Measurements from ENCODE around the gene TXNDC8.

TXNDC8 gene

GRCh38 chr9:110255463-110256379 lies 81.9 kb downstream of the TXNDC8 start:
- Histone ChIP-seq H3K9ac (ENCODE audit: low read depth, low read length) (peak overlapping the region; percentile 95), H3K4me1 (ENCODE audit: insufficient read depth, low read length) (peaks cover 25% of the 10 kb centered on the region; the same call in 1 of the 2 replicates), H3K27me3 (ENCODE audit: insufficient read depth, low read length) (no peaks in the 10 kb centered on the region), H3K9me3 (ENCODE audit: insufficient read depth, low read depth, low read length) (no peaks in the 10 kb centered on the region), H3K27ac (ENCODE audit: low read depth, low read length) (peak overlapping the region; percentile 78), H3K36me3 (ENCODE audit: insufficient read depth, low read length) (peaks cover 5% of the 10 kb centered on the region), H3K4me3 (ENCODE audit: low read length) (peak overlapping the region; percentile 85)
- WGBS: under 1% methylated on average over 81 of the region's 81 CpGs

GRCh38 chr9:110255034-110255462 lies 82.6 kb downstream of the TXNDC8 start:
- Histone ChIP-seq H3K9ac (ENCODE audit: low read depth, low read length) (peak overlapping the region; percentile 95), H3K4me1 (ENCODE audit: insufficient read depth, low read length) (peaks cover 25% of the 10 kb centered on the region; the same call in 1 of the 2 replicates), H3K4me3 (ENCODE audit: low read length) (peak overlapping the region; percentile 85), H3K9me3 (ENCODE audit: insufficient read depth, low read depth, low read length) (no peaks in the 10 kb centered on the region), H3K27me3 (ENCODE audit: insufficient read depth, low read length) (no peaks in the 10 kb centered on the region), H3K27ac (ENCODE audit: low read depth, low read length) (no peak overlapping the region), H3K36me3 (ENCODE audit: insufficient read depth, low read length) (peaks cover 12% of the 10 kb centered on the region)
- WGBS: 2% methylated on average over 17 of the region's 17 CpGs

- peak overlapping the region; percentile 95; the same call in 1 of the 2 replicates for H3K9ac ChIP-seq (ENCODE audit: low read depth, low read length)
- H3K4me3 ChIP-seq (ENCODE audit: low read length): peak overlapping the region; percentile 85
- H3K27ac ChIP-seq (ENCODE audit: low read depth, low read length): no peak overlapping the region
- peaks cover 17% of the 10 kb centered on the region for H3K36me3 ChIP-seq (ENCODE audit: insufficient read depth, low read length)
- no peaks in the 10 kb centered on the region for H3K9me3 ChIP-seq (ENCODE audit: insufficient read depth, low read depth, low read length)
- 90% methylated on average over 2 of the region's 2 CpGs for WGBS
- peaks cover 25% of the 10 kb centered on the region; the same call in 1 of the 2 replicates for H3K4me1 ChIP-seq (ENCODE audit: insufficient read depth, low read length)
- no peaks in the 10 kb centered on the region for H3K27me3 ChIP-seq (ENCODE audit: insufficient read depth, low read length)
These were observed 83.2 kb downstream of the TXNDC8 start for GRCh38 chr9:110254500-110254899.
